Neural cell (in vitro differentiated cells): ENCODE results near the gene MANEA. TPM values are rescaled to one million over a fixed set of nuclear protein-coding genes. Genes with fewer than 3 reads are reported as not detected.

Source experiments
- H2AFZ ChIP-seq: fragments of 200-600, 300-800 bp; sonication (generic), shearing (Covaris generic); 2 replicates; pipeline ENCODE4 v1.6.0; 2014; ENCODE audit warnings: low read depth, mild to moderate bottlenecking, antibody characterized with exemption, low read length, moderate library complexity
- H3F3A ChIP-seq: fragments of 200-600 bp; shearing (Covaris generic); 2 replicates; pipeline ENCODE4 v1.6.1; 2016; ENCODE audit warnings: mild to moderate bottlenecking, moderate library complexity, mixed read lengths, antibody characterized with exemption, low read length; ENCODE audit not compliant: insufficient read depth, poor library complexity, severe bottlenecking
- H3K27ac ChIP-seq: fragments of 200-600, 300-800 bp; sonication (generic), shearing (Covaris generic); 2 replicates; pipeline ENCODE4 v1.5.1; 2014; ENCODE audit warnings: mild to moderate bottlenecking, low read length, moderate library complexity
- H3K27me3 ChIP-seq: fragments of 300-800, 200-600 bp; sonication (generic), shearing (Covaris generic); 2 replicates; pipeline ENCODE4 v1.6.0; 2014; ENCODE audit warnings: mild to moderate bottlenecking, low read depth, low read length, moderate library complexity; ENCODE audit not compliant: insufficient read depth
- H3K36me3 ChIP-seq: fragments of 300-800, 200-600 bp; sonication (generic), shearing (Covaris generic); 2 replicates; pipeline ENCODE4 v1.5.1; 2014; ENCODE audit warnings: mild to moderate bottlenecking, antibody characterized with exemption, low read length, moderate library complexity; ENCODE audit not compliant: insufficient read depth
- H3K4me2 ChIP-seq: fragments of 300-800, 200-600 bp; sonication (generic), shearing (Covaris generic); 2 replicates; pipeline ENCODE4 v1.6.0; 2014; ENCODE audit warnings: mild to moderate bottlenecking, low read length
- H3K4me3 ChIP-seq: fragments of 300-800, 200-600 bp; sonication (generic), shearing (Covaris generic); 2 replicates; pipeline ENCODE4 v1.5.1; 2014; ENCODE audit warnings: mild to moderate bottlenecking, low read length, moderate library complexity
- H3K79me2 ChIP-seq: fragments of 200-600 bp; shearing (Covaris generic); replicated peaks from 2 replicates; pipeline ENCODE4 v1.6.0; 2014; ENCODE audit warnings: mild to moderate bottlenecking, low read length, moderate library complexity; ENCODE audit not compliant: insufficient read depth
- H3K9ac ChIP-seq: fragments of 300-800, 200-600 bp; sonication (generic), shearing (Covaris generic); 2 replicates; pipeline ENCODE4 v1.6.1; 2016; ENCODE audit warnings: mild to moderate bottlenecking, low read length, mixed read lengths
- H3K9me2 ChIP-seq: fragments of 200-600 bp; shearing (Covaris generic); 2 replicates; pipeline ENCODE4 v1.6.1; 2016; ENCODE audit warnings: mild to moderate bottlenecking, low read length, mixed read lengths; ENCODE audit not compliant: insufficient read depth
- H3K9me3 ChIP-seq: fragments of 200-600, 300-800 bp; sonication (generic), shearing (Covaris generic); 2 replicates; pipeline ENCODE4 v1.6.1; 2016; ENCODE audit warnings: mild to moderate bottlenecking, mixed run types, low read length, moderate library complexity, mixed read lengths
- H4K20me1 ChIP-seq: fragments of 200-600 bp; shearing (Covaris generic); 2 replicates; pipeline ENCODE4 v1.6.1; 2016; ENCODE audit warnings: mild to moderate bottlenecking, mixed run types; ENCODE audit not compliant: insufficient read depth
- EP300 ChIP-seq: fragments of 450-650 bp; conservative IDR thresholded peaks from 2 replicates; pipeline ENCODE4 v1.6.1; 2014; ENCODE audit warnings: antibody characterized with exemption, mild to moderate bottlenecking, moderate library complexity; ENCODE audit not compliant: poor library complexity, severe bottlenecking
- EZH2 ChIP-seq: fragments of 200-600, 300-800 bp; shearing (Covaris generic), sonication (generic); IDR thresholded peaks from 2 replicates; pipeline ENCODE4 v1.6.1; 2014; ENCODE audit warnings: antibody characterized with exemption, low read length, borderline replicate concordance, mild to moderate bottlenecking; ENCODE audit not compliant: insufficient read depth, poor library complexity, severe bottlenecking
- MXI1 ChIP-seq: fragments of 450-650 bp; conservative IDR thresholded peaks from 2 replicates; pipeline ENCODE4 v1.6.1; 2014; ENCODE audit warnings: antibody characterized with exemption, mild to moderate bottlenecking; ENCODE audit not compliant: poor library complexity, severe bottlenecking
- POLR2AphosphoS5 ChIP-seq: IDR thresholded peaks from 2 replicates; pipeline ENCODE4 v1.6.1; 2012
- RAD21 ChIP-seq: fragments of 450-650 bp; conservative IDR thresholded peaks from 2 replicates; pipeline ENCODE4 v1.6.1; 2014; ENCODE audit warnings: antibody characterized with exemption, mild to moderate bottlenecking, moderate library complexity
- REST ChIP-seq: IDR thresholded peaks from 2 replicates; pipeline ENCODE4 v1.6.1; 2012; ENCODE audit warnings: borderline replicate concordance
- SMC3 ChIP-seq: fragments of 450-650 bp; conservative IDR thresholded peaks from 2 replicates; pipeline ENCODE4 v1.6.1; 2014; ENCODE audit warnings: antibody characterized with exemption, mild to moderate bottlenecking, moderate library complexity; ENCODE audit not compliant: poor library complexity
- TAF1 ChIP-seq: IDR thresholded peaks from 2 replicates; pipeline ENCODE4 v1.6.1; 2012; ENCODE audit warnings: low read depth
- polyA plus RNA-seq: library from polyadenylated mRNA; depleted of rRNA; stranded (reverse); fragments of >200 nt; gene quantifications from 2 replicates; pipeline ENCODE4 v1.2.3, GENCODE V29; 2014
- TF ChIP-seq, protein P1 (sequence below): fragments of 450-650 bp; IDR thresholded peaks from 2 replicates; pipeline ENCODE4 v1.5.1; 2014; ENCODE audit warnings: antibody characterized with exemption, mild to moderate bottlenecking, moderate library complexity; ENCODE audit not compliant: poor library complexity, severe bottlenecking

MANEA gene
- polyA plus RNA-seq, 1 donor from 2014 or later: 7.9 TPM

DNA sequence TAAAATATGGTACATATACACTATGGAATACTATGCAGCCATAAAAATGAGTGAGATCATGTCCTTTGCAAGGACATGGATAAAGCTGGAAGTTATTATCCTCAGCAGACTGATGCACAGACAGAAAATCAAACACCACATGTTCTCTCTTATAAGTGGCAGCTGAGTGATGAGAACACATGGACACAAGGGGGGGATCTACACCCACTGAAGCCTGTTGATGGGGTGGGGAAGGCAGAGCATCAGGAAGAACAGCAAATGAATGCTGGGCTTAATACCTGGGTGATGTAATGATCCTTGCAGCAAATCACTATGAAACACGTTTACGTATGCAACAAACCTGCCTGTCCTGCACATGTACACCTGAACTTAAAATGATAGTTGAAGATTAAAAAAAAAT, 71.3 kb downstream of the MANEA start:
- Histone ChIP-seq H3K4me3 (no peak overlapping the region), H3K9me3 (no peaks in the 10 kb centered on the region), H2AFZ (no peak overlapping the region), H3K4me2 (no peak overlapping the region), H3K36me3 (no peaks in the 10 kb centered on the region), H3K79me2 (no peaks in the 10 kb centered on the region), H3K9me2 (no peaks in the 10 kb centered on the region), H3K27ac (no peak overlapping the region), H3K27me3 (no peaks in the 10 kb centered on the region), H4K20me1 (no peaks in the 10 kb centered on the region), H3K9ac (no peak overlapping the region), H3F3A (no peaks in the 10 kb centered on the region)
- TF ChIP-seq TAF1: no peak
- TF ChIP-seq MXI1: no peak
- no peak for TF ChIP-seq REST
- no peak for TF ChIP-seq SMC3
- TF ChIP-seq POLR2AphosphoS5: no peak
- TF ChIP-seq, protein P1, sequence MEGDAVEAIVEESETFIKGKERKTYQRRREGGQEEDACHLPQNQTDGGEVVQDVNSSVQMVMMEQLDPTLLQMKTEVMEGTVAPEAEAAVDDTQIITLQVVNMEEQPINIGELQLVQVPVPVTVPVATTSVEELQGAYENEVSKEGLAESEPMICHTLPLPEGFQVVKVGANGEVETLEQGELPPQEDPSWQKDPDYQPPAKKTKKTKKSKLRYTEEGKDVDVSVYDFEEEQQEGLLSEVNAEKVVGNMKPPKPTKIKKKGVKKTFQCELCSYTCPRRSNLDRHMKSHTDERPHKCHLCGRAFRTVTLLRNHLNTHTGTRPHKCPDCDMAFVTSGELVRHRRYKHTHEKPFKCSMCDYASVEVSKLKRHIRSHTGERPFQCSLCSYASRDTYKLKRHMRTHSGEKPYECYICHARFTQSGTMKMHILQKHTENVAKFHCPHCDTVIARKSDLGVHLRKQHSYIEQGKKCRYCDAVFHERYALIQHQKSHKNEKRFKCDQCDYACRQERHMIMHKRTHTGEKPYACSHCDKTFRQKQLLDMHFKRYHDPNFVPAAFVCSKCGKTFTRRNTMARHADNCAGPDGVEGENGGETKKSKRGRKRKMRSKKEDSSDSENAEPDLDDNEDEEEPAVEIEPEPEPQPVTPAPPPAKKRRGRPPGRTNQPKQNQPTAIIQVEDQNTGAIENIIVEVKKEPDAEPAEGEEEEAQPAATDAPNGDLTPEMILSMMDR: no peak
- TF ChIP-seq RAD21: no peak
- TF ChIP-seq EP300: no peak
- TF ChIP-seq EZH2: no peak

DNA sequence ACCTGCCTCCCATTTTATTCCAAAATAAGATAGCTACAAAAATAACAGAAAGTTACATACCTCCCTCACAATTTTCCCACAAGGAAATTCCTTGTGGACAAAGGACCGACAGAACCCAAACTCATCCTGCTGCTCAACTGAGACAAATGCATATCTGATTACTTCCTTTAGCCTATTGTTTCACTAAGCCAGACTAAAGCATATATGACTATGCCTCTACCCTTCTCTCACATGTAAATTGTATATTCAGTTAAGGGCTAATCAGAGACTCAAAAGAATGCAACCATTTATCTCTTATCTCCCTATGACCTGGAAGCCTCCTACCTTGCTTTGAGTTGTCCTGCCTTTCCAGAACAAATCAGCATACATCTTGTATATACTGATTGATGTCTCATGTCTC, 72.1 kb downstream of the MANEA start:
- Histone ChIP-seq H3F3A (no peaks in the 10 kb centered on the region), H3K27ac (no peak overlapping the region), H3K36me3 (no peaks in the 10 kb centered on the region), H3K27me3 (no peaks in the 10 kb centered on the region), H3K4me3 (no peak overlapping the region), H4K20me1 (no peaks in the 10 kb centered on the region), H3K9ac (no peak overlapping the region), H3K4me2 (no peak overlapping the region), H3K9me3 (no peaks in the 10 kb centered on the region), H2AFZ (no peak overlapping the region), H3K79me2 (no peaks in the 10 kb centered on the region), H3K9me2 (no peaks in the 10 kb centered on the region)
- TF ChIP-seq TAF1: no peak
- TF ChIP-seq MXI1: no peak
- no peak for TF ChIP-seq EZH2
- TF ChIP-seq RAD21: no peak
- TF ChIP-seq EP300: no peak
- TF ChIP-seq SMC3: no peak
- no peak for TF ChIP-seq POLR2AphosphoS5
- TF ChIP-seq, protein P1: no peak
- no peak for TF ChIP-seq REST
